ENCODE results near the gene AUTS2.

Gene AUTS2

DNA sequence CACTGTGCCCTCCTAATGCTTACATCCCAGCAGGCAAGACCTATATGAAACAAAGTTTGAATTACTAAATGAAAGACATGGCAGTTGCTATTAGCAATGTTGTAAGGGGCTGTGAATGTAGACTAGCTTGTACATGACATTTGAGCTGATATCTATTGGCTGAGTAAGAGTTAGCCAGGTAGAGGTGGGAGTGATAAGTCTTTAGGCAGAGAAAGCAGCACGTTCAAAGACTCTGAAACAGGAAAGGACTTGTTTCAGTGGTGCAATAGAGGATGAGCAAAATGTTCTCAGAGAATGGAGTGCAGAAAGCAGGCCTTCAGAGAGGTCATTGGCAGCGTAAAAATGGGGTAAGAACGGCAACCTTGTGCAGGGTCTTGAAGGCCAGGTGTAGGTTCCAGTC, 687.6 kb downstream of the AUTS2 start:
- peak; percentile 62 for DNase-seq (ENCODE audit: low read depth, low spot score)
- H3K27ac ChIP-seq, result peak overlapping the region; percentile 42

DNA sequence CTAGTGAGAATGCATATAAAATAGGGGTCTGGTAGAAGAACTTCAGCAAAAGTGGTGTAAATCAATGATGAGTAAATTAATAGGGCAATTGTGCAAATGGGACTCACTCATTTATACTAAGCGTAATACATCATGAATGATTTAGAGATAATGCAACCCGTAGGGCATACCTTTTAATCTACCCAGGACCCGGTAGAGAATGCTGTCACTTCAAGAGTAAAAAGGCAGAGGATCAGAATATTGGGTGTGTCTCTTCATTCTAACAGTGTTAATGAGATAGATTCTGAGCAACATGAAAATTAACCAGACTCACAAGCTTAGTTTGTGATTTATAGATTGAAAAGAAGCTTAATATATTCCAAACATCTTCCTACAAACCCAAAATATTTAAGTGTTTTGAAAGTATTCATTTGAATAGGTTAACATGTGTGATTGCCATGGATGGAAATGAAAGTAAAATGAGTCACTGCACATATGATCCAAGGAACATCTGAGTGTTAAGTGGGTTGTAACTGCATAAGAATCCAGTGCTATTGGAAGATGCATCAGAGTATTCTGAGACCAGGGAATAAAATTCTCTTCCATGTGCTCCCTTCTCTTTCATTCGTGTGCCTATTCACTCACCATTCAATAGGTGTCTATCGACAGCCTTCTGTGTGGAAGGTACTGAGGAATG, 690.6 kb downstream of the AUTS2 start:
- no peak overlapping the region for H3K27ac ChIP-seq
- no peak for DNase-seq (ENCODE audit: low read depth, low spot score)

DNA sequence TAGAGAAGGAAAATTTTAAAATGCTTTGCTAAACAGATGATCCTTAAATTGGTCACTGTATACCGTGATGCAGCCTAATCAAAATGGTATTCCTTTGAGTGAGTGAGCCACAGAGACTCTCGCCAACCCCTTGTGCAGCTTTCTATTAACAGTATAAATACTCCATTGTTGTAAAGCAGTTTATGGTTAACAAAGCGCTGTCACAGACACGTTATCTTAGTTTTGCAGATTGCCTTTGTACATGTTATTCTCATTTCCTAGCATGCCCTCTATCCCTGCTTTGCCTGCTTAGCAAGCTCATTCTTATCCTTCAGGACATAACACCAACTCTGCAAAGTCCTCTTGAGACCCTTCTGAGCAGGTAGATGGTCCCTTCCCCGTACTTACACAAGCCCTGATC, 694.4 kb downstream of the AUTS2 start:
- H3K27ac ChIP-seq, result no peak overlapping the region
- DNase-seq (ENCODE audit: low read depth, low spot score), result no peak

DNA sequence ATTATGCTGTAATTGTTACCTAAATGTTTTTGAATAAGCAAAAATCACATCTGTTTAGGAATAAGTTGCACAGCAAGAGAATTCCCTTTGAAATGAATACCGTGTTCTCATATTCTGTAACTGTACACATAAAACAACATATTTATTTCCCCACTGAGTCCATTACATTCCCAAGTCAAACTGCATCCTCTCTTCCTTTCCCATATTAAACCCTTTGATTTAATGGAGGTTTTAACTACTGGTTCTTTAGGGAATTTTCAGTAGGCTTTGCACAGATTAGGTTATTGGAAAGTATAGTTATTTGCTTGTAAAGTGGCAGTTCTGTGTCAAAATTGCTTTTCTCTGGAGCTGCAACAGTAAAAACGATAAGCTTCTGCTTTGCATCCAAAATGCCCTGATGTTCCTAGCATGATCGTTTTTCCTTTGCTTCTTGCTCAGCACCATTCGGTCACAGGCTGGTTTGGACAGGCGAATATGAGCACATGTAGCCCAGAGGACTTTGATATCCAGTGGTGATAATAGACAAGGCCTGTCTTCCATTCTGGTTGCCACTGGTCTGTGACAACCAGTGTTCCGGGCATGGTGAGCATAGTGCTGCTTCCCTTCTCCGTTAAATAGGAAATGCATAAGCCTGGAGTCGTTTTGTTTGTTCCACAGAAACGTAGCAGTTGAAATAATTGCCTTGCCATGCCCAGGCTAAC, 696.1 kb downstream of the AUTS2 start:
- no peak for DNase-seq (ENCODE audit: low read depth, low spot score)
- H3K27ac ChIP-seq, result no peak overlapping the region

DNA sequence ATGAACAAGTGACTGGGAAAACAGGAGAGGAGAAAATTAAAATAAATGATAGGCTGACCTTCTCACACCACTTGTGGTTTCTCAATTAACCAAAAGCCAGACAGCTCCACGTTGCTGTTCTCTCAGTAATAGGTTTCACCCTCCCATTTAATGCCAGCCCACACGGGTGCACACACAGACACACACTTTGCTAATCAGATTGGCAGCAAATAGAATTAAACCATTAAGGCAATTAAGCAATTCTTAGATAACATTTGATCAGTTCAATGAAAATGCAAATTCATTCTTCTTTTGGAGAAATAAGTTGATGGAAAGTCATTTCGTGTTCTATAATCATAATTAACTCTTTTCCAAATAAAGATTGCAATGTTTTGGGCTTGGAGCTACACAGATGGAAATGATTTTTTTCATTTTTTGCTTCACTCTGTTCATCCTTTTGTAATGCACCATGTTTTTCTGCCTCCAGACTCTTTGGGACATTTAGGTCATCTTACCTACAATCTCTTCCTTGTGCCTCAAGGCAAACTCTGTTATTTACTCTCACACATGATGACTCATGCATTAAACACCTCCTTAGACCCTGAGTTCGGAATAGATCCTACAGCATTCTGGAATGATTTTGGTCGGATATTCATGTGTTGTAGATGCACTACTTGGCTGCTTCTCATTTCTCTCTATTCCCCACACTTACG, 700.7 kb downstream of the AUTS2 start:
- H3K27ac ChIP-seq, result no peak overlapping the region

DNA sequence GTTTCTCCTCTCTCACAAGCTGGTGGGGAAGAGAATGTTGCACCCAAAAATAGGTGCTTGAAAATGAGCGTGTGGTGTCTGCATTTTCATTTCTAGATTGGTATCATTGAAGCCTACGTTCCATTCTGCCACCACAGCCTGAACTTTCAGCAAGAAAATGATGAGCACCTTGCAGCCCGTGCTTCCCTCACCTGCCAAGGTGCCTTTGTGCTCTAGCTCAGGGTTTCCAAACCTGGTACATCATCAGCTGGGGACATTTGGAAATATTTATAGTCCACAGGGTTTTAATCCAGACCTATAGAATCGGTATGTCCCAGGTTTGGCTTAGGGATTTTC, 701.2 kb downstream of the AUTS2 start:
- H3K27ac ChIP-seq, result no peak overlapping the region
- no peak for DNase-seq (ENCODE audit: low read depth, low spot score)

More for the DNA sequence above, 700.7 kb downstream of the AUTS2 start:
- no peak for DNase-seq (ENCODE audit: low read depth, low spot score)

DNA sequence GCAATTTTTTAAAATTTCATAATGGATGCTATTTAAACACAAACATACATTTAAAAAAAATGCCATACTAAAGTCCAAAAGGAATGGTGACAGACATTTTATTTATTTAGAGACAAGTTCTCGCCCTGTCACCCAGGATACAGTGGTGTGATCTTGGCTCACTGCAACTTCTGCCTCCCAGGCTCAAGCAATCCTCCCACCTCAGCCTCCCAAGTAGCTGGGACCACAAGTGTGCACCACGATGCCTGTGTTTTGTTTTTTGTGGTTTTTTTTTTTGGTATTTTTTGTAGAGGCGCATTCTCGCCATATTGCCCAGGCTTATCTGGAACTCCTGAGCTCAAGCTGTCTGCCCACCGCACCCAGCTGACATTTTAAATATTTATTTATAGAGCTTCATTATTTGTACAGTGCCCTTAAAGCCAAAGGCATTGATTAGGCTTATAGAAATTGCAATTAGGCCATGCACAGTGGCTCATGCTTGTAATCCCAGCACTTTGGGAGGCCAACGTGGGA, 703.5 kb downstream of the AUTS2 start:
- H3K27ac ChIP-seq, result no peak overlapping the region
- no peak for DNase-seq (ENCODE audit: low read depth, low spot score)

DNA sequence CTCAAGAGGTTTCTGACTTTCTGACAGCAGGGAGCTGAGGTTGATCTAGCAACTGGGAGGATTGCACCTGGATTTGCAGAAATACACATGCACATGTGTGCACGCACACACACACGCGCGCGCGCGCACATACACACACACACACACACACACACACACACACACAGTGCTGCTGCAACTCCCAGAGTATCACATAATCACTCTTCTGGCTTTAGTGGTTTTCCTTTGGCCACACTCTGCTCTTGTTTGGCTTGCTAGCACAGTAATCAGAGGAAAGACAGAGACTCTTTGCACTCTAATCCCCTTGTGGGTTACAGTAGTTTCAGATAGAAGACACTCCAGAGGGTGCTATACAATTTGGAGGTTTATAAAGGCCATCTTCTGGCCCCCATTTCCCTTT, 705.0 kb downstream of the AUTS2 start:
- no peak for DNase-seq (ENCODE audit: low read depth, low spot score)
- H3K27ac ChIP-seq, result no peak overlapping the region

DNA sequence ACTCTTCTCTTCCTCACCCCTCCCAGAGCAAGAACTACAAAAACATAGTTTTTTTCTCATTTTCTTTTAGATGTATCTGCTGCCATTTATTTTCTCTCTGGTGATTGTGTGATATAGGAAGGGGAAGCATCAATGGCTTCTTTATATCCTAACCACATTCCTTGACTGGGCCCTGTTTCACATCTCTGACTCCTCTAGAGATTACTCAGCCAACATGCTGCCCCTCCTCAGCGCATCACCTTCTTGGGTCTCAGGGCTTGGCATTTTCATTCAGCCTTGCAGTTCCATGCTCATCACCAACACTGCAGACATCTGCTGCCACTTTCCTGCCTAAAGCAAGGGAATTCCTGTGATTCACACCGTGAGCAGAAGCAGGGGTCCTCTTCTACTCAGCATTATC, 705.5 kb downstream of the AUTS2 start:
- no peak for DNase-seq (ENCODE audit: low read depth, low spot score)
- no peak overlapping the region for H3K27ac ChIP-seq

DNA sequence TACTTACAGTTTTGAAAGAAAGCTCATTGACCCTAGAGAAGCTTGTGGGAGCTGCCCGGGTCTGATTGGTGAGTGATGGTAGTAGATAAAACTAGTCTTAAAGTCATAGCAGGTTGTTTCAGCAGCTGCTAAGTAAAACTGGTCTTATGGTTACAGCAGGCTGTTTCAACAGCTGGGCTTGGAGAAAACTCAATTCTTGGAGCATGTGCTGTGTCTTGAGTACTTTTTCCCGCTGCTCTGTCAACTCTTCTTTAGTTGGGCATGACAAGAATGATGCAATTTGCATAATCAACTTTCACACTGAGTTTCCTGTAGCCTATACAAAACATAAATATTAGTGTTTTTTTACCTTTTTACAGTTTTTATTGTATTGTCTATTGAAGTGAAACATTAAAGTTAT, 707.9 kb downstream of the AUTS2 start:
- DNase-seq (ENCODE audit: low read depth, low spot score), result no peak
- H3K27ac ChIP-seq, result no peak overlapping the region

DNA sequence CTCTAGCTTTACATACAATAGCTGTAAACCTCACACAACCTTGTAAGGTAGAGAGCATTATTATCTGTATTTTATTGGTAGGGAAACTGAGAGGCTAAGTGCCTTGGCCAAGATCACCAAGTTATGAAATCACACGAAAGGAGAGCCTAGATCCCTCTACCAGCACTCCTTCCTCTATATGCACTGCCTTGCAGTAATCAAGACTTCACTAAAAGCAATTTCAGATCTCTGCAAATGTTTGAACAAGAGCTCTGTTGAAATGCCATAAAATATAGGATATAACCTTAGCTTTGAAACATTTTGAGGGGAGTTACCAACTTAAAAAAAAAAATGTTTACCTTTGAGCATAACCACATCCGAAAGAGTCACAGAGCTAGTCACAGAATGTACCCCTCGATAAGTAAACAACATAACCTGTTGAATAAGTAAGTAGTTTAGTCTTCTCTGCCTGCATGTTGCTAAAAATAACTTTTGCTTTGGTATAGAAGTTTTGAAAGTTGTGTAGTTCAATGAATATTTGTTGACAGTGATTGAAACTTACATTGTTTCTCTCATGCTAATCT, 709.4 kb downstream of the AUTS2 start:
- DNase-seq (ENCODE audit: low read depth, low spot score), result no peak
- H3K27ac ChIP-seq, result peak overlapping the region; percentile 0

DNA sequence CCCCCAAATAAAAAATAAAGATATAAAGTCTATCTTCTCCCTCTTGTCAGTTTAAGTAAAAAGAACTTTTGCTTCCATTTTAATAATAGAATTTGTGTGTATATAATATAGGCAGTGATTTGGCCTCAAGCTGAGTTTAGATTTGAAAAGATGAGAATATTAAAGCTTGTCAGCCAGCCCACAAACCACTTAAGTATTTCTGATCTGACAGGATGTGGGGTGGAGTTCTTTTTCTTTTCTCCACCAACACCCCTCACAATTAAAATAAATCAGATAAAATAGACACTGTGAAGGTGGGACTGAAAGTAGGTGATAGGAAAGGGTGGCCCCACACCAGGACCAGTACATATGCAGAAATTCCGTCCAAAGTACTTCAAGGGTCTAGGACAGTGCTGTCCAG, 714.1 kb downstream of the AUTS2 start:
- H3K27ac ChIP-seq, result no peak overlapping the region
- DNase-seq (ENCODE audit: low read depth, low spot score), result no peak

DNA sequence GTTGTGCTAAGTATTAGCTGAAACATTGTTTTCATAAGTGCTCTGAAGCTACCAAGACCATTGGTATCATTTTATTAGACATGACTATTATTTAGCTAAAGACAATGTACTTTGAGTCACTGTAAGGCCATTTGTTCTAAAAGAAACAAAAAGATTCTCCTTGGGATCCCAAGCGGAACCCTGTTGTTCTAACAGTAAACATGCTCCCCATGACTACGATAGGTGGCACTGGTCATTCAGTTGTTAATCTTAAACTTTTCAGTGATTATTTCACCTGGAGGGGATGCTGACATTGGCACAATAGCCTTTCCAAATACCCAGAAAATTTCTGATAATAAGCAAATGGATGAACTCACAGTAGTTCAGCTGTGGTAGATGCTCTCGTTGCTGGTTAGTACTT, 715.0 kb downstream of the AUTS2 start:
- H3K27ac ChIP-seq, result no peak overlapping the region
- no peak for DNase-seq (ENCODE audit: low read depth, low spot score)

DNA sequence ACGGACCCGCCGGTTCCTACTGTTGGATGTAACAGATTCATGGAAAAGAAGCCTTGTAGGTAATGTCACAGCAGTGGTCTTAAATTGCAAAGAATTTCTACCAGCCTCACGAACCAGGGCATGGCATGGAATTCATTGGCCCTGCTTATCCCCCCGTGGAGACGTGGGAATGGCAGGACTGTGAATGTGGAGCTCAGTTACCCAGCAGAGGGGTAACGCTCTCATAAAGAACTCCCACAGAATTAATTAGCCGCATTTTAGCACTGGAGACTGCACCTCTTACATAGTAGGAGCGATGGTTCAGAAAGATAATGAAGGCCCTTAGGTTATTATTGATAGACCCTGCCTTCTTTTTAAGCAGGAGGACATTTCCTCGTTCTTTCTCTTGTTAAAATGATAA, 715.4 kb downstream of the AUTS2 start:
- no peak overlapping the region for H3K27ac ChIP-seq
- no peak for DNase-seq (ENCODE audit: low read depth, low spot score)

DNA sequence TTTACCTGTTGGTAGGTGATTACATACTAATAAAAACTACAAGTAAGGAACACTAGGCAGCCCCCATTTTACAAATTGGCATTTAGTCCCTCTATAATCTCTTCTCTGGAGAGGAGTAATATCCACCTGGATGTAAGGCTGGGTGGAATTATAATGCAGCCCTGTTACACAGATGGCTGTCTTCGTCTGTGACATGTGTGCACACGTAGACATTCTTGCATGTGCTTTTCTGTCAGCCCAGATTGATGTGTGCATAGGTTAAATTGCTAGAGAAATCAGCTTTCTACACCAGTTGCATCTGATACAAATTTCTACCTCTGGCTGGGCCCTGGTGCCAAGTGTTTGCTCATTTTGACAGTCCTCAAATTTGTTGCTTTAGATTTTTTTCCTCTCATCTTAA, 715.9 kb downstream of the AUTS2 start:
- no peak for DNase-seq (ENCODE audit: low read depth, low spot score)
- H3K27ac ChIP-seq, result no peak overlapping the region

DNA sequence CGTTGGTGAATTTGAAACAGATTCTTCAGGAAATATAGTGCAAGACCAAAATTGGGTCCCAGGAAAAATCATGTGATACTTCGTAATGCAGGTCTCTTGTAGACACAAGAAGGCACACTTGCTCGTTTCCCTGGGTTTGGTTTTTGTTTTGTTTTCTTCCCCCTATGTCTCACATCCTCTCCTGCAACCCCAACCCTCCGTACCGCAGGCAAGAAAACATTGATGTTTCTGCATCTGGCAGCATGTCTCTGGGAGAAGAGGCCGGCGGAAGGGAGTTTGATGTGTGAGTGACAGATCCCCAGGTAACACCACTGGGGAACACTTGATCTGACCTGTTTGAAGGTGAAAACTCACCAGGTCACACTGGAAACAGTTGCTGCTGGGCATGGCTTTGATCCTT, 718.5 kb downstream of the AUTS2 start:
- H3K27ac ChIP-seq, result peak overlapping the region; percentile 73
- DNase-seq (ENCODE audit: low read depth, low spot score), result no peak

DNA sequence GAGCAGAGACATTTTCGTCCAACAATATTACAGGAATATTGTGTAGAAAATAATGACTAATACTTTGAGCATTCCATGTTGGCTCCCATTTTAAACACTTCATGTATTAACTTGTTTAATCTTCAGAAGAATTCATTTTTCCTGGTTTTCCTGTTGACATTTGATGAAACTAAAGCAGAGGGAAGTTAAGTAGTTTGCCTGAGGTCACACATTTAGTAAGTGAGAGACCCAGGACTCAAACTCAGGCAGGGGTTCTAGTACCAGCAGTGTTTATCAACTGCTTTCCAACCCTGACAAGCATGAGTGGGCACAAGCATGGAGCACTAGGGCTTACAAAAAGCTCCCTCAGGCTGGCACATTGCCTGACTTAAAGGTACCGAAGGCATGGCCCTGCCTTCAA, 719.1 kb downstream of the AUTS2 start:
- DNase-seq (ENCODE audit: low read depth, low spot score), result no peak

DNA sequence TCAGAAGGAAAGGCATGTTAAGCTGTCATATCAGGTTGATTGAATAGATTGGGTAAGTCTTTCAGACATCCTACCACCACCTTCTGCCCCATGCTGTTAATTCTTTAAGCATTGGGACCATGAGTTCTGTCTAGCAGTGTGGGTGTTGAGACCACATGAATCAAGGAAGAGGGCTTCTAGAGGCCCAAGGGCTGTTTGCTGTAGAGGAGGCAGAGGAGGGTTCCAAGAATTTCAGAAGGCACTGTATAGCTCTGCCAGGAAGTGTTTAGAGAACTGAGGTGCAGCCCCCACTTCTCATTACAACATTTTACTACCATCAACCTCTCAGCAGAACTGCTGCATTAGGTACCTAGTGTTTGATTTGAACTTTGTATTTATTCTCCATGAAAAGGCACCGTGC, 720.2 kb downstream of the AUTS2 start:
- no peak overlapping the region for H3K27ac ChIP-seq
- DNase-seq (ENCODE audit: low read depth, low spot score), result no peak

More for the DNA sequence above, 719.1 kb downstream of the AUTS2 start:
- H3K27ac ChIP-seq, result peak overlapping the region; percentile 73

DNA sequence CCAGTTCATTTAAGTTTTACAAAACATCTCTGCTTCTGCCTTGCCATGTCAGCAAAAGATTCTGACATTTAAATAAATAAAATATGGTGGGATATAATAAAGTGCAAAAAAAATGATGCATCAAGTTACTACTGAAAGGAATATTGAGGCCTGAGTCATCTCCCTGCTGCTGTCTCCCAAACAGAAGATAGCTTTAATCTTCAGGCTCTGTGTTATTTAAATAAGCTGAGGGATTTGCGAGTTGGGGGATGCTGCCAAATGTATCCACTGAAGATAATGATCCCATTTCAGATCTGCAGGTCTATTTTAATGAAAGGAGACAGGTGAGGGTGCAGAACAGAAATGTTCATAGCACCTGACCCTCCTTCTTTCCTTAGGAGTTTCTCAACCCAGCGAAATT, 720.8 kb downstream of the AUTS2 start:
- no peak for DNase-seq (ENCODE audit: low read depth, low spot score)
- no peak overlapping the region for H3K27ac ChIP-seq

DNA sequence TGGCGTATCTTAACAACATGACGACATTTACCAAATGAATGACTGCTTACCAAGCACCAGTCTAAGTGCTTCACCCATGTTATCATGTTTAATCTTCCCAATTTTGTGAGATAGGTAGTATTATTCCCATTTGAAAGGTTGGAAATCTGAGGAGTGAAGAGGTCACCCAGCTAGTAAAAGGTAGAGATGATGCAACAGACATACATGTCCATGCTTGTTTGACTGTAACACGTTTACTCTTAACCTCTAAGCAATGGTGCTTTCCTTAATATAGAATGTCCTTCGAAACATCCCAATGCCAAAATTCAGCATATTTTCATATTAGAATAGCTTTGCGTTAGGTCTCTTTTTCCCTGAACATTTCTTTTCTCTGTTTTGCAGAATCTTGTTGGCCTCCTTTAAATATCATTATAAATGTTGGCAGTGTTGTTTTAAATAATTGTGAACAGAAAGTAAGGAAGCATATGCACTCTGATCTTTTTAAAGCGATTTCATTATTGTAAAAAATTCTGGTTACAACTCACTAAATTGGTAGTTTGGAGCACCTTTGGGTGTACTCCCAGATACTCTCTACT, 722.8 kb downstream of the AUTS2 start:
- DNase-seq (ENCODE audit: low read depth, low spot score), result no peak
- no peak overlapping the region for H3K27ac ChIP-seq

DNA sequence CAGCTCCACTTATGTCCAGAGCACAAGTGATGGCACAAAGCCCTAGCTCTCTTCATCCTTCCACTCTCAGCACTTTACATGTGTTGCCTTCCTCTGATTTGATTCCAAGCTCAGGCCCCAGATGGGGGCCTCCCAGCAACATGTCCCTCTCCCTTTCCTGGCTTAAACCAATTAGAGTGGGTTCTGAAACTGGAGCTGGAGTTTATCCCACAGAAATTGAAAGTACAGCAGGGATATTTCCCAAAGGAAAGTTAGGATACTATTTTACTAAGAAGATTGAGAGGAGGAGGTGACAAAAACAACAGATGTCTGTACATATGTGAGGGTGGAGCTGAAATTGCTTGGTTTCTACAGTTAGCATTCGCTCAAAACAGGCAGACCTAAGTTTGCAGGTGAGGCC, 724.6 kb downstream of the AUTS2 start:
- DNase-seq (ENCODE audit: low read depth, low spot score), result no peak
- H3K27ac ChIP-seq, result no peak overlapping the region
